Endothelial cell of umbilical vein (primary cell): Measurements from ENCODE around the gene CRISPLD2. TPM values are rescaled to one million over a fixed set of nuclear protein-coding genes. Genes with fewer than 3 reads are reported as not detected.

ENCODE experiments used
- BruUV-seq: library from RNA; stranded (reverse); fragments of 400-500 nt; replicated peaks from 2 replicates; lab custom pipeline; 2021; lab: Mats Ljungman, UMichigan
- CTCF ChIA-PET: fragments of 300-600, 350-600 bp; sonication (Branson Sonifier 250); formaldehyde crosslinking; loops from one replicate; lab custom pipeline; 2021; ENCODE audit warnings: antibody characterized with exemption, inconsistent platforms; lab: Charles Lee
- POLR2A ChIA-PET: fragments of 300-600, 350-600 bp; sonication (Branson Sonifier 250); formaldehyde crosslinking; loops from one replicate; lab custom pipeline; 2021; ENCODE audit warnings: antibody characterized with exemption, inconsistent platforms; lab: Charles Lee
- DNase-seq: peaks from one replicate; pipeline ENCODE4 v3.0.0-alpha.2; 2011; ENCODE audit warnings: low read depth, low spot score
- FAIRE-seq: peaks from 2 replicates; lab custom pipeline; 2011; peaks lifted over from hg19 to GRCh38; lab: Jason Lieb, UNC
- H2AFZ ChIP-seq: 2 replicates; pipeline ENCODE4 v1.6.0; 2012; ENCODE audit warnings: low read depth, low read length, control low read depth, inconsistent platforms
- H3K27ac ChIP-seq: 2 replicates; pipeline ENCODE4 v1.5.1; 2011; ENCODE audit warnings: low read depth, mild to moderate bottlenecking, control low read depth, low read length, moderate library complexity; ENCODE audit not compliant: insufficient read depth
- H3K27me3 ChIP-seq, 2 experiments: 2 replicates each; pipeline versions ENCODE4 v1.6.0 to v1.6.1; 2011; ENCODE audit warnings: low read length in 2 of 2, mixed read lengths in 1 of 2; ENCODE audit not compliant: control insufficient read depth in 2 of 2, insufficient read depth in 2 of 2
- H3K36me3 ChIP-seq, 2 experiments: 2 replicates in 1 of 2; 3 replicates in 1 of 2; pipeline ENCODE4 v1.5.1; 2011; ENCODE audit warnings: low read length in 2 of 2, mild to moderate bottlenecking in 1 of 2, moderate library complexity in 1 of 2; ENCODE audit not compliant: control insufficient read depth in 2 of 2, insufficient read depth in 2 of 2; ENCODE audit errors: extremely low read depth in 1 of 2
- H3K4me1 ChIP-seq: 3 replicates; pipeline ENCODE4 v1.5.1; 2011; ENCODE audit warnings: mild to moderate bottlenecking, low read length; ENCODE audit not compliant: control insufficient read depth, insufficient read depth; ENCODE audit errors: extremely low read depth
- H3K4me2 ChIP-seq: 2 replicates; pipeline ENCODE4 v1.6.1; 2011; ENCODE audit warnings: low read length, control low read depth, mixed read lengths; ENCODE audit not compliant: insufficient read depth
- H3K4me3 ChIP-seq, 3 experiments: fragments of 200-600 bp in 1 of 3; sonication (generic), shearing (Covaris generic) in 1 of 3; replicated peaks in 1 of 3; 2 replicates each; pipeline ENCODE4 v1.5.1; 2011 to 2016; ENCODE audit warnings: control low read depth in 3 of 3, low read length in 3 of 3, mild to moderate bottlenecking in 2 of 3, inconsistent platforms in 1 of 3, low read depth in 1 of 3, moderate library complexity in 1 of 3; ENCODE audit not compliant: insufficient read depth in 1 of 3
- H3K79me2 ChIP-seq: 2 replicates; pipeline ENCODE4 v1.6.0; 2012; ENCODE audit warnings: low read length, inconsistent platforms; ENCODE audit not compliant: control insufficient read depth, insufficient read depth
- H3K9ac ChIP-seq: replicated peaks from 2 replicates; pipeline ENCODE3; 2011; ENCODE audit warnings: low read length, control low read depth; ENCODE audit not compliant: insufficient read depth; ENCODE audit errors: extremely low read depth
- H3K9me1 ChIP-seq: replicated peaks from 3 replicates; pipeline ENCODE4 v1.6.0; 2011; ENCODE audit warnings: mild to moderate bottlenecking, low read length; ENCODE audit not compliant: control insufficient read depth, insufficient read depth; ENCODE audit errors: extremely low read depth
- H3K9me3 ChIP-seq: replicated peaks from 2 replicates; pipeline ENCODE4 v1.5.1; 2012; ENCODE audit warnings: low read length, inconsistent platforms; ENCODE audit not compliant: control insufficient read depth, insufficient read depth
- H4K20me1 ChIP-seq: replicated peaks from 2 replicates; pipeline ENCODE3; 2011; ENCODE audit warnings: mild to moderate bottlenecking, low read length; ENCODE audit not compliant: control insufficient read depth, insufficient read depth; ENCODE audit errors: extremely low read depth
- CTCF ChIP-seq, 2 donors: IDR thresholded peaks; 1 replicate in 1 of 2; 2 replicates in 1 of 2; pipeline ENCODE4 v1.5.1; 2011; ENCODE audit warnings: low read length in 2 of 2, mild to moderate bottlenecking in 2 of 2, moderate library complexity in 2 of 2, control low read depth in 1 of 2, inconsistent platforms in 1 of 2, low read depth in 1 of 2; ENCODE audit not compliant: insufficient read depth in 1 of 2; ENCODE audit errors: extremely low read depth in 1 of 2
- EZH2 ChIP-seq: IDR thresholded peaks from 2 replicates; pipeline ENCODE4 v1.6.1; 2012; ENCODE audit warnings: borderline replicate concordance, low read depth, mild to moderate bottlenecking, moderate library complexity, low read length, inconsistent platforms; ENCODE audit not compliant: severe bottlenecking
- FOS ChIP-seq: IDR thresholded peaks from 2 replicates; pipeline ENCODE4 v1.6.1; 2011; ENCODE audit warnings: mild to moderate bottlenecking, low read length, moderate library complexity, borderline replicate concordance; ENCODE audit not compliant: insufficient read depth
- GATA2 ChIP-seq: IDR thresholded peaks from 2 replicates; pipeline ENCODE4 v1.7.0; 2011; ENCODE audit warnings: low read depth, mild to moderate bottlenecking, moderate library complexity, mixed read lengths, low read length; ENCODE audit not compliant: insufficient read length, insufficient read depth
- JUN ChIP-seq: IDR thresholded peaks from 2 replicates; pipeline ENCODE4 v1.6.1; 2011; ENCODE audit warnings: borderline replicate concordance, low read depth; ENCODE audit not compliant: insufficient read length, insufficient read depth
- MYC ChIP-seq: IDR thresholded peaks from one replicate; pipeline ENCODE4 v1.6.1; 2011; ENCODE audit warnings: mild to moderate bottlenecking, low read depth, low read length
- POLR2A ChIP-seq: IDR thresholded peaks from 2 replicates; pipeline ENCODE4 v1.6.1; 2012; ENCODE audit warnings: low read depth, mild to moderate bottlenecking, control low read depth, low read length
- POLR2AphosphoS5 ChIP-seq: IDR thresholded peaks from 2 replicates; pipeline ENCODE4 v1.6.1; 2012; ENCODE audit warnings: low read depth, mild to moderate bottlenecking, control low read depth, low read length, moderate library complexity; ENCODE audit not compliant: insufficient read depth
- dilution Hi-C: fragments of 300-500 bp; cut with MboI; formaldehyde crosslinking; loops from one replicate; pipeline ENCODE4 v1.15.0; 2019; ENCODE audit warnings: low sequenced_read_pairs; ENCODE audit not compliant: extremely low pct_ligation_motif_present
- intact Hi-C: fragments of 100-400 bp; cut with micrococcal nuclease; formaldehyde crosslinking; loops from one replicate; pipeline ENCODE4 v1.10.0; 2022
- polyA plus RNA-seq, 4 experiments: library from polyadenylated mRNA; depleted of rRNA in 3 of 4; stranded (reverse) in 3 of 4; unstranded in 1 of 4; fragments of >200 nt; gene quantifications; 2 replicates each; pipeline versions ENCODE4 v1.2.1 to v1.2.3, GENCODE V29; 2011 to 2012; ENCODE audit warnings: missing spikeins in 1 of 4
- total RNA-seq: library from RNA; stranded (reverse); gene quantifications from 2 replicates; pipeline ENCODE4 v1.2.3, GENCODE V29; 2021
- TF ChIP-seq, protein P1 (sequence below): IDR thresholded peaks from 2 replicates; pipeline ENCODE4 v1.6.1; 2011; ENCODE audit not compliant: insufficient read depth, insufficient read length

CRISPLD2 gene
- total and polyA plus RNA-seq, 2 donors (not counting 3 experiments of a cell fraction or from before 2014, with no cell fraction given): 0.14 to 0.73 TPM

- no peaks in the 10 kb centered on the region for H3K9me1 ChIP-seq
- FAIRE-seq (no peak), DNase-seq (no peak)
- intact Hi-C loops: no loop called here
- no peak overlapping the region for H3K27ac ChIP-seq
- ChIA-PET CTCF (no interaction called here), POLR2A (no interaction called here)
- BruUV-seq: no TSS peak
- no peaks in the 10 kb centered on the region for H3K36me3 ChIP-seq
- no peak overlapping the region for H3K4me3 ChIP-seq
- TF ChIP-seq GATA2 (no peak), POLR2A (no peak), POLR2AphosphoS5 (no peak)
- TF ChIP-seq, protein P1, sequence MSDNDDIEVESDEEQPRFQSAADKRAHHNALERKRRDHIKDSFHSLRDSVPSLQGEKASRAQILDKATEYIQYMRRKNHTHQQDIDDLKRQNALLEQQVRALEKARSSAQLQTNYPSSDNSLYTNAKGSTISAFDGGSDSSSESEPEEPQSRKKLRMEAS: no peak
- H3K4me1 ChIP-seq: no peaks in the 10 kb centered on the region
- dilution Hi-C loops: no loop called here
- H3K4me2 ChIP-seq: no peak overlapping the region
- no peaks in the 10 kb centered on the region for H3K79me2 ChIP-seq
- H3K9ac ChIP-seq: no peak overlapping the region
- no peaks in the 10 kb centered on the region for H4K20me1 ChIP-seq
- H2AFZ ChIP-seq: no peak overlapping the region
- no peaks in the 10 kb centered on the region for H3K9me3 ChIP-seq
- H3K27me3 ChIP-seq: peaks cover 2 to 8% of the 10 kb centered on the region in 2 experiments
Measured at GRCh38 chr16:84844049-84844350, 24.2 kb downstream of the CRISPLD2 start.

- intact Hi-C loops (no loop called here), dilution Hi-C loops (no loop called here)
- Histone ChIP-seq H3K36me3 (no peaks in the 10 kb centered on the region), H3K79me2 (no peaks in the 10 kb centered on the region), H3K4me3 (no peak overlapping the region), H3K9ac (no peak overlapping the region), H3K9me3 (no peaks in the 10 kb centered on the region), H4K20me1 (no peaks in the 10 kb centered on the region), H3K27me3 (peaks cover 2 to 8% of the 10 kb centered on the region in 2 experiments), H3K27ac (no peak overlapping the region), H2AFZ (no peak overlapping the region), H3K4me2 (no peak overlapping the region), H3K9me1 (no peaks in the 10 kb centered on the region), H3K4me1 (no peaks in the 10 kb centered on the region)
- FAIRE-seq: no peak
- TF ChIP-seq JUN (no peak), FOS (no peak), MYC (no peak), GATA2 (no peak), EZH2 (no peak), POLR2A (no peak), CTCF (IDR thresholded peaks at IDR 0.05; ENCODE audit: extremely low read depth in 1 of 2, insufficient read depth in 1 of 2, low read depth in 1 of 2, low read length in 2 of 2) (no peak), POLR2AphosphoS5 (no peak)
- TF ChIP-seq, protein P1: no peak
- no TSS peak for BruUV-seq
- ChIA-PET POLR2A (no interaction called here), CTCF (no interaction called here)
- DNase-seq: no peak
Measured at GRCh38 chr16:84844559-84845495, 25.0 kb downstream of the CRISPLD2 start.
